Neutrophil (primary cell): ENCODE measurements around the gene GBGT1.

Experiments used
- H3K27ac ChIP-seq: fragments of 200-600 bp; sonication (generic); 2 replicates; pipeline ENCODE4 v1.5.1; 2016; ENCODE audit warnings: mild to moderate bottlenecking, moderate library complexity
- H3K27me3 ChIP-seq: fragments of 200-600 bp; sonication (generic); 2 replicates; pipeline ENCODE4 v1.6.0; 2016; ENCODE audit warnings: mild to moderate bottlenecking
- H3K36me3 ChIP-seq: fragments of 200-600 bp; sonication (generic); 2 replicates; pipeline ENCODE4 v1.5.1; 2017
- H3K4me1 ChIP-seq, 2 experiments: fragments of 200-600 bp in 1 of 2; sonication (generic) in 1 of 2; 1 replicate in 1 of 2; 2 replicates in 1 of 2; pipeline versions ENCODE4 v1.5.1 to v1.6.1; 2013 to 2016; ENCODE audit warnings: low read depth in 1 of 2, low read length in 1 of 2, mild to moderate bottlenecking in 1 of 2, moderate library complexity in 1 of 2; ENCODE audit not compliant: control insufficient read depth in 1 of 2, insufficient read depth in 1 of 2
- H3K4me3 ChIP-seq, 2 experiments: fragments of 200-600 bp in 1 of 2; sonication (generic) in 1 of 2; 1 replicate in 1 of 2; 2 replicates in 1 of 2; pipeline ENCODE4 v1.5.1; 2013 to 2016; ENCODE audit warnings: low read depth in 1 of 2, low read length in 1 of 2, mild to moderate bottlenecking in 1 of 2, moderate library complexity in 1 of 2
- H3K9me3 ChIP-seq: fragments of 200-600 bp; sonication (generic); 2 replicates; pipeline ENCODE4 v1.5.1; 2016
- CTCF ChIP-seq: fragments of 200-600 bp; sonication (generic); IDR thresholded peaks from 2 replicates; pipeline ENCODE4 v1.5.1; 2016; ENCODE audit warnings: antibody characterized with exemption

Gene GBGT1

DNA sequence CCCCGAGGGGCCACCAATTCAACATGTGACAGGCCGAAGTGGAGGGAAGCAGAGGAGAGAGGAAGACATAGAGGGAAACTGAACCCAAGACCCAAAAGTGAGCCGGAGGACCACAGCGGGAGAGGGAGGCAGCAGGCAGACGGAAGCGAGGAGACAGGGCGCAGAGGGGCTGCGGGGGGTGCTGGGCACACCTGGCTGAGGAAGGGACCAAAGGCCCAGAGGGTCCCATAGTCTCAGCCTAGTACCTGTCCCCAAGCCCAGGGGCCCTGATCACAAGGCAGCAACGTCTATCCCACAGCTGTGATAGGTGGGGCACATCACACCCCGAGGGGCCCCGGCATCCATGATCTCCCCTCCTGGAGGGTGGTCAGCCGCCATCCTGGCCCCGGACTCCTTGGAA lies 35.6 kb downstream of the GBGT1 start:
- peaks cover 52% of the 10 kb centered on the region for H3K27me3 ChIP-seq

GRCh38 chr9:133127340-133127981 lies 36.3 kb downstream of the GBGT1 start:
- H3K9me3 ChIP-seq = no peaks in the 10 kb centered on the region
- peaks cover 58% of the 10 kb centered on the region for H3K27me3 ChIP-seq
- H3K27ac ChIP-seq = no peak overlapping the region
- H3K4me1 ChIP-seq = peaks cover 11 to 19% of the 10 kb centered on the region in 2 experiments
- H3K4me3 ChIP-seq = no peak overlapping the region
- no peaks in the 10 kb centered on the region for H3K36me3 ChIP-seq
- no peak for TF ChIP-seq CTCF

More for the DNA sequence above, 35.6 kb downstream of the GBGT1 start:
- Histone ChIP-seq H3K27ac (no peak overlapping the region), H3K4me3 (no peak overlapping the region), H3K4me1 (peaks cover 4 to 12% of the 10 kb centered on the region in 2 experiments), H3K36me3 (no peaks in the 10 kb centered on the region), H3K9me3 (no peaks in the 10 kb centered on the region)
- TF ChIP-seq CTCF = no peak

DNA sequence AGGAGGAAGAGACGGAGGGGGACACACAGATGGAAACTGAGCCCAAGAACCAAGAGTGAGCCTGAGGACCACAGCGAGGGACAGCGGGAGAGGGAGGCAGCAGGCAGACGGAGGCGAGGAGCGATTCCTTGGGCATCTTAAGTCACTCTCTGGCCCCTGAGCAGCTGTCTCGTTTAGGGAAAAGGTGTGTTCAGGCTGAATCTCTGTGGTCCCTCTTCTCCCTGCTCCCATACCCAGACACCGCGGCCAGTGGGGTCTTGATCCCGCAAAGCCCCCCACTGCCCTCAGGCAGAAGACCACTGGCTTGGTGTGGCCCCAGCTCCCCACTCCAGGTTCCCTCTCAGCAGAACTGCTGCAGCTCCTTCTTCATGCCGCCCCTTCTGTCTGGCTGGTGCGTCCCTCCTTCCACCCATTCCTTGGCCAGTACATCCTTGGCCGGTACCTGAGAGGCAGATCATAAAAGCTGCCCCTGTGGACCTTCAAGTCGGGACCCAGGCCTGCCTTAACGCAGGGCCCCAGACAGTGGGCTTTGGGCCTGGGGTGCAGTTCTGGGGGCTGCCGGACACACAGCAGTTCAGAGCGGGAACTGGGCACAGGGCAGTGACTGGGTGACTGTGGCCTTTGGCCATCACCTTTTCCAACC lies 36.9 kb downstream of the GBGT1 start:
- no peaks in the 10 kb centered on the region for H3K36me3 ChIP-seq
- no peak overlapping the region for H3K4me3 ChIP-seq
- peaks cover 58% of the 10 kb centered on the region for H3K27me3 ChIP-seq
- no peak overlapping the region for H3K27ac ChIP-seq
- TF ChIP-seq CTCF = no peak
- no peaks in the 10 kb centered on the region for H3K9me3 ChIP-seq
- H3K4me1 ChIP-seq = peaks cover 17 to 26% of the 10 kb centered on the region in 2 experiments

- TF ChIP-seq CTCF = no peak
- no peaks in the 10 kb centered on the region for H3K36me3 ChIP-seq
- no peak overlapping the region for H3K4me3 ChIP-seq
- H3K27ac ChIP-seq = no peak overlapping the region
- H3K27me3 ChIP-seq = peaks cover 58% of the 10 kb centered on the region
- H3K9me3 ChIP-seq = no peaks in the 10 kb centered on the region
- peaks cover 24 to 31% of the 10 kb centered on the region in 2 experiments for H3K4me1 ChIP-seq
Observed at GRCh38 chr9:133125941-133126696, 37.6 kb downstream of the GBGT1 start.

- Histone ChIP-seq H3K4me1 (peaks cover 34 to 38% of the 10 kb centered on the region in 2 experiments), H3K9me3 (no peaks in the 10 kb centered on the region), H3K4me3 (no peak overlapping the region), H3K27me3 (peaks cover 65% of the 10 kb centered on the region), H3K27ac (peak overlapping the region; percentile 31), H3K36me3 (no peaks in the 10 kb centered on the region)
- TF ChIP-seq CTCF = no peak
Observed at GRCh38 chr9:133124907-133125275, 38.8 kb downstream of the GBGT1 start.
